CD4-positive, CD25-positive, alpha-beta regulatory T cell (primary cell): ENCODE measurements around the gene RPTOR. TPM values are rescaled to one million over a fixed set of nuclear protein-coding genes. Genes with fewer than 3 reads are reported as not detected.

Experiments used
- ATAC-seq, 2 donors: fragments of 150-1000 bp; cut with Tn5 transposase; one replicate each; pipeline ENCODE4 v1.10.0; 2021; ENCODE audit warnings: low read depth in 2 of 2, moderate number of reproducible peaks in 2 of 2, moderate library complexity in 1 of 2
- DNase-seq, 3 donors: peaks; one replicate each; pipeline versions ENCODE4 v3.0.0 to v3.0.0-alpha.2; 2012 to 2022; ENCODE audit warnings: mixed read lengths in 1 of 3
- H3K27ac ChIP-seq: one replicate; pipeline ENCODE4 v1.7.0; 2013; ENCODE audit warnings: mild to moderate bottlenecking, low read length; ENCODE audit not compliant: insufficient read depth, poor library complexity, severe bottlenecking
- H3K27me3 ChIP-seq: one replicate; pipeline ENCODE4 v1.7.0; 2013; ENCODE audit warnings: low read length; ENCODE audit not compliant: control insufficient read depth, insufficient read depth
- H3K36me3 ChIP-seq: one replicate; pipeline ENCODE4 v1.7.0; 2013; ENCODE audit warnings: mild to moderate bottlenecking, low read length, moderate library complexity; ENCODE audit not compliant: control insufficient read depth, insufficient read depth
- H3K4me1 ChIP-seq: 2 replicates; pipeline ENCODE4 v1.7.0; 2013; ENCODE audit warnings: mild to moderate bottlenecking, low read length; ENCODE audit not compliant: insufficient read depth, control insufficient read depth, poor library complexity, severe bottlenecking
- H3K4me3 ChIP-seq: one replicate; pipeline ENCODE4 v1.7.0; 2013; ENCODE audit warnings: low read depth, mild to moderate bottlenecking, low read length, moderate library complexity
- H3K9me3 ChIP-seq, 2 experiments: 1 replicate in 1 of 2; 2 replicates in 1 of 2; pipeline ENCODE4 v1.7.0; 2013; ENCODE audit warnings: low read length in 2 of 2, mild to moderate bottlenecking in 1 of 2, moderate library complexity in 1 of 2; ENCODE audit not compliant: control insufficient read depth in 2 of 2
- H3K27ac Mint-ChIP-seq, 3 donors: one replicate each; pipeline ENCODE4 v1.8.0; 2020 to 2022; ENCODE audit warnings: mild to moderate bottlenecking in 3 of 3, mixed read lengths in 3 of 3, moderate library complexity in 2 of 3
- H3K27me3 Mint-ChIP-seq: one replicate; pipeline ENCODE4 v1.8.0; 2022; ENCODE audit warnings: mild to moderate bottlenecking, mixed read lengths
- H3K36me3 Mint-ChIP-seq: one replicate; pipeline ENCODE4 v1.8.0; 2020; ENCODE audit warnings: mixed read lengths
- H3K4me1 Mint-ChIP-seq, 4 donors: one replicate each; pipeline ENCODE4 v1.8.0; 2020 to 2022; ENCODE audit warnings: mixed read lengths in 4 of 4, mild to moderate bottlenecking in 1 of 4
- H3K4me3 Mint-ChIP-seq, 4 donors: one replicate each; pipeline ENCODE4 v1.8.0; 2020 to 2022; ENCODE audit warnings: mild to moderate bottlenecking in 4 of 4, mixed read lengths in 4 of 4, moderate library complexity in 3 of 4
- H3K9me3 Mint-ChIP-seq, 7 donors: one replicate each; pipeline ENCODE4 v1.8.0; 2020 to 2022; ENCODE audit warnings: mixed read lengths in 7 of 7, mild to moderate bottlenecking in 3 of 7, moderate library complexity in 2 of 7
- polyA plus RNA-seq, 4 donors: library from polyadenylated mRNA; unstranded; fragments of 300-500 nt; fragmentation: Illumina TruSeq; gene quantifications; one replicate each; pipeline ENCODE4 v1.2.3, GENCODE V29; 2021
- total RNA-seq: library from RNA; stranded (reverse); gene quantifications from one replicate; pipeline ENCODE4 v1.2.3, GENCODE V29; 2022

RPTOR gene
- total and polyA plus RNA-seq, 5 donors from 2014 or later: 4.7 to 70.1 (median 8.2) TPM

DNA sequence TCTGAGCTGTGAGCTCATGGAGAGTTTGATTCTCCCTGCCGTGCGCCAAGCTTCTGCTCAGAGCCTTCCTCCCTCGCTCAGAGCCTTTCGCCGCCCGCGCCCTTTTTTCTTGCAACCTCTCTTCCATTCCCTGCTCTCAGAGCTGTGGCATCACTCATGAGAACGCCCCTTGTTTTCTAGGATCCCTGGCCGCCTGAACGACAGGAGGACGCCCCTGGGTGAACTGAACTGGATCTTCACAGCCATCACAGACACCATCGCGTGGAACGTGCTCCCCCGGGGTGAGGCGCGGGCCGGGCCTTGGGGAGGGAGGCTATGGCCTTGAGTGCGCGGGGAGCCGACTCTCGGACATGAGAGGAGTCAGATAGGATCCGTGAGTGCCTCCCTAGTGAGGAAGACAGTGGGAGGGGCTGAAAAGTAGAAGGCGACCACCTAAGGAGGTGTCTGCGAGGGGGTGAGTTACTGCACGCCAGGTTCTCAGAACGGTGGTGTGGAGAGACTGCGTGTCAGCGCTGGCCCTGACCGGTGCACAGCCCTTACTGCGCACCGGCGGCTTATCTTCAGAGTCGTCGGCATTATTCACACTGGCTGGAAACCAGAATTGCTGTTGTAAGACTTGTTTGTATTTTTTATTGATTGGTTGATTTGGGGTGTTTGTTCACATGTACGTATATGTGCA, 277.5 kb downstream of the RPTOR start:
- no peaks in the 10 kb centered on the region for H3K9me3 ChIP-seq
- DNase-seq: no peak
- no peak overlapping the region for H3K4me3 ChIP-seq
- Mint-ChIP-seq H3K4me1 (peaks cover 0 to 20% (median 7%) of the 10 kb centered on the region in 4 donors), H3K27me3 (no peaks in the 10 kb centered on the region), H3K9me3 (no peaks in the 10 kb centered on the region), H3K36me3 (peaks cover 28% of the 10 kb centered on the region), H3K27ac (peak overlapping the region in 1 of 3 donors; percentile 76), H3K4me3 (no peak overlapping the region)
- ATAC-seq: no peak
- H3K27me3 ChIP-seq: no peaks in the 10 kb centered on the region
- H3K4me1 ChIP-seq: no peaks in the 10 kb centered on the region
- peaks cover 19% of the 10 kb centered on the region for H3K36me3 ChIP-seq
- H3K27ac ChIP-seq: no peak overlapping the region

DNA sequence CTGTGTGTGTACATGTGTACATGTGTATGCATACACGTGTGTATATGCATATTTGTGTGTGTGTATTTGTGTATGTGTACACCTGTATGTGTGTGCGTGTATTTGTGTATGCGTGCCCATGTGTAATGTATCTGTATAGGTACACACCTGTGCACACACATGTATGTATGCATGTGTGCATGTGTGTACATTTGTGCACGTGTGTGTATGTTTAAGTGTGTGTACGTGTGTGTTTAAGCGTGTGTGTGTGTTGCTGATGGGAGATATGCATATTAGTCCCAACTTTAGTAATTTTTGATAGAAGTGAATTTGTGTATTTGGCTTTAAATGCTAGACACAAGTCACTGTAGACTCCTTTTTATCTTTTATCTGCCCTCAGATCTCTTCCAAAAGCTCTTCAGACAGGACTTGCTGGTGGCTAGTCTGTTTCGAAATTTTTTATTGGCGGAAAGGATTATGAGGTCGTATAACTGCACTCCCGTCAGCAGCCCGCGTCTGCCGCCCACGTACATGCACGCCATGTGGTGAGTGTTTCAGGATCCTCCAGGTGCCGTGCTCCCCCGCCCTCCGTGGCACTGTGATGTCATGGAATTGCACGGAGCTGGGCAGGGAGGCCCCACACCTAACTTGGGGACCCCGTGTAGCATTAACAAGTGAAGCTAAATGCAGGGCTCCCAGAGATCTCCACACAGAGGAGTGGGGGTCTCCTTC, 278.2 kb downstream of the RPTOR start:
- no peak overlapping the region for H3K4me3 ChIP-seq
- H3K27me3 ChIP-seq: no peaks in the 10 kb centered on the region
- peaks cover 19% of the 10 kb centered on the region for H3K36me3 ChIP-seq
- no peak overlapping the region for H3K27ac ChIP-seq
- no peaks in the 10 kb centered on the region for H3K9me3 ChIP-seq
- Mint-ChIP-seq H3K36me3 (peaks cover 27% of the 10 kb centered on the region), H3K27me3 (no peaks in the 10 kb centered on the region), H3K4me1 (peaks cover 0 to 18% (median 7%) of the 10 kb centered on the region in 4 donors), H3K27ac (peak overlapping the region in 1 of 3 donors; percentile 76), H3K9me3 (no peaks in the 10 kb centered on the region), H3K4me3 (no peak overlapping the region)
- H3K4me1 ChIP-seq: no peaks in the 10 kb centered on the region
- ATAC-seq (no peak), DNase-seq (no peak)

DNA sequence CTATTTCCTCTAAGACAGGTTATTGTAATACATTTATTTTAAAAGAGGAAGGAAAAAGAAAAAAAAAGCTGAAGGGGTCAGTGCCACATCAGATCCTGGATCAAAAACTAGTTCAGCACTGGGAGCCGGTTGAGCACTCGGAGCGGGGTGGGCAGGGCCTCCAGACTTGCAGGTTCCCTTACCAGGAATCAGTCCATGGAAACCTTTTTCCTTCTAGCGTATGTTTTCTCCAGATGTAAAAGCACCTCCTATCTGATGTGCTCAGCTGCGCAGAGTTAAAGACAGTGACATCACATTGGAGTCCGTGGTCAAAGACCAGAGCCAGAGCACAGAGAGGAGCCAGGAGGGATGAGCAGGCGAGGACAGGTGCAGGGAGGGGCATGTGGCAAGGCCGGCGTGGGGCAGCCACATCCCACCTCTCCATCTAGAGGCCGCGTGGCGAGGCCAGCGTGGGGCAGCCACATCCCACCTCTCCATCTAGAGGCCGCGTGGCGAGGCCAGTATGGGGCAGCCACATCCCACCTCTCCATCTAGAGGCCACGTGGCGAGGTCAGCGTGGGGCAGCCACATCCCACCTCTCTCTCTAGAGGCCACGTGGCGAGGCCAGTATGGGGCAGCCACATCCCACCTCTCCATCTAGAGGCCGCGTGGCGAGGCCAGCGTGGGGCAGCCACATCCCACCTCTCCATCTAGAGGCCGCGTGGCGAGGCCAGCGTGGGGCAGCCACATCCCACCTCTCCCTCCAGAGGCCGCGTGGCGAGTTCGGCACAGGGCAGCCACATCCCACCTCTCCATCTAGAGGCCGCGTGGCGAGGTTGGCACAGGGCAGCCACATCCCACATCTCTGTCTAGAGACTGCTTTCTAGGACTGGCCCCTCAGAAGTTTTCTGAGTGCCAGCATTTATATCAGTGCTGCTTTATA, 280.2 kb downstream of the RPTOR start:
- Histone ChIP-seq H3K9me3 (no peaks in the 10 kb centered on the region), H3K27ac (no peak overlapping the region), H3K27me3 (no peaks in the 10 kb centered on the region), H3K36me3 (peaks cover 19% of the 10 kb centered on the region), H3K4me3 (no peak overlapping the region), H3K4me1 (no peaks in the 10 kb centered on the region)
- H3K36me3 Mint-ChIP-seq: peaks cover 24% of the 10 kb centered on the region
- peaks cover 0 to 5% (median 3%) of the 10 kb centered on the region in 4 donors for H3K4me1 Mint-ChIP-seq
- H3K9me3 Mint-ChIP-seq: no peaks in the 10 kb centered on the region
- no peak overlapping the region for H3K4me3 Mint-ChIP-seq
- H3K27me3 Mint-ChIP-seq: no peaks in the 10 kb centered on the region
- DNase-seq: no peak
- ATAC-seq: no peak
- no peak overlapping the region for H3K27ac Mint-ChIP-seq

DNA sequence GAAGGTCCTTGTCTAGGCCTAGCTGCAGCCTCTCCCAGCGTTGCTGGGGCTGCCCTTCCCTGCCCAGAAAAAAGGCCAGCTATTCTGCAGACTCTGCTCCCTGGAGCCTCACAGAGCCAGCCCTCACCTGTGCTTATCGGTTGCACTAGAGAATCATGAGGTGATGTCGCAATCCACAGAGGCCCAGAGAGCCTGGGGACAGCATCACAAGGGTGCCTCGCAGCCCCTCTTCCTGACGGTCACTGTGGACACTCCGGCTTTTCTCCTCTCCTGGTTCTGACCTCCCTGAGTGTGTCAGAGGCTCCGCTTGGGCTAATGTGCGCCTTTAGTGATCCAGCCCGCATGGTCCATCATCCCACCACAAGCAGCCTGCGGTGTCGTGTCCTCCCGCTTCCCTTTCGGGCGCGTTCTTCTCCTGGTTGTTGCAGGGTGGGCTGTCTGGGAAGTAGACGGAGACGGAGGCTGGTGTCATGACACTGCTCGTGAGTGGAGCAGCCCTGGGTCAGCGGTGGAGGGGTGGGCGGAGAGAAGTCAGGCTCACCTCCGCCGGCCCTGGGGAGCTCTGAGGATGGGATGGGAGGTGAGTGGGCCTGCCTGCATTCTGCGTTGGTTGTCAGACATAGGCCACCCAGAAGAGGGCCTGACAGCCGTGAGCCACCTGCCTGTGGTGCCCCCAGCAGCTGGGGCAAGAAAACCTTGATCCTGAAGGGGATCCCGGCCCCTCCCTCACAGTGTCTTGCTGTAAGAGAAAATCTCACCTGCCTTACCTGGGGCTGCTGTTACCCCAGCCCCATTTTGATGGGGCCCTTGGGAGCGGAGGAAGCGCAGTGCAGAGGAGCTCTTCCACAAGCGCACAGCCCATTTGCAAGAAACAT, 281.1 kb downstream of the RPTOR start:
- Mint-ChIP-seq H3K36me3 (peaks cover 24% of the 10 kb centered on the region), H3K9me3 (no peaks in the 10 kb centered on the region), H3K27me3 (no peaks in the 10 kb centered on the region), H3K4me3 (no peak overlapping the region), H3K27ac (peak overlapping the region in 1 of 3 donors; percentile 51), H3K4me1 (peaks cover 0 to 5% (median 3%) of the 10 kb centered on the region in 4 donors)
- ATAC-seq: no peak
- Histone ChIP-seq H3K36me3 (peaks cover 19% of the 10 kb centered on the region), H3K27me3 (no peaks in the 10 kb centered on the region), H3K9me3 (no peaks in the 10 kb centered on the region), H3K4me1 (no peaks in the 10 kb centered on the region), H3K27ac (no peak overlapping the region), H3K4me3 (no peak overlapping the region)
- DNase-seq: no peak

- Mint-ChIP-seq H3K4me1 (peaks cover 0 to 11% (median 2%) of the 10 kb centered on the region in 4 donors), H3K4me3 (no peak overlapping the region), H3K36me3 (peaks cover 23% of the 10 kb centered on the region), H3K27ac (no peak overlapping the region), H3K27me3 (no peaks in the 10 kb centered on the region), H3K9me3 (no peaks in the 10 kb centered on the region)
- no peaks in the 10 kb centered on the region for H3K4me1 ChIP-seq
- no peak overlapping the region for H3K27ac ChIP-seq
- DNase-seq: no peak
- H3K9me3 ChIP-seq: no peaks in the 10 kb centered on the region
- ATAC-seq: no peak
- H3K27me3 ChIP-seq: no peaks in the 10 kb centered on the region
- H3K4me3 ChIP-seq: no peak overlapping the region
- peaks cover 19% of the 10 kb centered on the region for H3K36me3 ChIP-seq
These were observed 281.8 kb downstream of the RPTOR start for GRCh38 chr17:80826346-80826954.

DNA sequence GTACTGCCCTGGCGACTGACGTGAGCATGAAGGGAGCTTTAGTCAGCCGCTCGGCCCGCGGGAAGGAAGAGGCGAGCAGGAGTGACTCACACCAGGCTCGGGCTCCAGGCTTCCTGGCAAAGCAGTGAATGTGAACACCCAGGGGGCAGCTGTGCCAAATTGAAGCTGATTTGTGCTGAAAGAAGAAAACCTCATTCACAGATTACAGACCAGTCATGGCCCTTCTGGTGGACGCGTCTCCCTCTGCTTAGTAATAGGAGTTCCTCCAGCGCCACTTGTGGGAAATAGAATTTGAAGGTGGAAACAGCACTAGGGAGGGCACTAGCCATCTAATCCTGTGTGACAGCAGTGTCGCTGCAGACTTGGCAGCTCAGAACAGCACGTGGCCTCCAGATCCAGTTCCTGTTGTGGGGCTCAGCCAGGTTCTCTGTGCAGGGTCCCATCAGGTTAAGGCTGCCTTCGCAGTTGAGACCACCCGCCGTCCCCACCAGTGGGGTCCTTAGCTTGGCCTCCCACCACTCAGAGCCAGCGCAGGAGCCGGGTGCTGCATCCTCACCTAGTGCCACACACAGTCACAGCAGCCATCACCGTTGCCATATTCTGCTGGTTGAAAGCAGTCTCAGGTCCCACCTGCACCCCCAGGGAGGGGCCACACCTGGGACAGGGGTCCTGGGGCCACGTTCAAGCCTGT, 282.5 kb downstream of the RPTOR start:
- Mint-ChIP-seq H3K27ac (no peak overlapping the region), H3K9me3 (no peaks in the 10 kb centered on the region), H3K36me3 (peaks cover 20% of the 10 kb centered on the region), H3K27me3 (no peaks in the 10 kb centered on the region), H3K4me3 (no peak overlapping the region), H3K4me1 (peaks cover 0 to 18% (median 4%) of the 10 kb centered on the region in 4 donors)
- ATAC-seq (no peak), DNase-seq (no peak)
- Histone ChIP-seq H3K27me3 (no peaks in the 10 kb centered on the region), H3K4me1 (peaks cover 4% of the 10 kb centered on the region), H3K9me3 (no peaks in the 10 kb centered on the region), H3K27ac (no peak overlapping the region), H3K36me3 (peaks cover 16% of the 10 kb centered on the region), H3K4me3 (no peak overlapping the region)
